GM19035 (cell line): ENCODE results near the gene ANO2.

Experiments used
- ATAC-seq: cut with Tn5 transposase; IDR thresholded peaks from one replicate; pipeline ENCODE4 v1.9.1; 2021; ENCODE audit not compliant: unreplicated experiment

ANO2 gene

GRCh38 chr12:5733916-5734315 is 211.1 kb downstream of the ANO2 start:
- ATAC-seq: no peak

GRCh38 chr12:5733136-5733755 is 211.8 kb downstream of the ANO2 start:
- no peak for ATAC-seq

- no peak for ATAC-seq
Observed at GRCh38 chr12:5730962-5731361, 214.1 kb downstream of the ANO2 start.

GRCh38 chr12:5723711-5724252 is 221.3 kb downstream of the ANO2 start:
- ATAC-seq: no peak

- ATAC-seq: no peak
Observed at GRCh38 chr12:5723071-5723470, 222.0 kb downstream of the ANO2 start.

- no peak for ATAC-seq
Observed at GRCh38 chr12:5720381-5721005, 224.6 kb downstream of the ANO2 start.

- no peak for ATAC-seq
Observed at GRCh38 chr12:5718680-5719079, 226.4 kb downstream of the ANO2 start.

GRCh38 chr12:5718073-5718472 is 227.0 kb downstream of the ANO2 start:
- ATAC-seq: no peak

GRCh38 chr12:5716976-5717375 is 228.1 kb downstream of the ANO2 start:
- ATAC-seq: no peak

GRCh38 chr12:5716201-5716600 is 228.9 kb downstream of the ANO2 start:
- ATAC-seq: no peak

GRCh38 chr12:5715021-5715420 is 230.0 kb downstream of the ANO2 start:
- ATAC-seq: no peak

GRCh38 chr12:5713599-5714081 is 231.4 kb downstream of the ANO2 start:
- ATAC-seq: no peak

GRCh38 chr12:5710260-5710878 is 234.7 kb downstream of the ANO2 start:
- no peak for ATAC-seq

- ATAC-seq: no peak
Observed at GRCh38 chr12:5708371-5708770, 236.7 kb downstream of the ANO2 start.

GRCh38 chr12:5706247-5706646 is 238.8 kb downstream of the ANO2 start:
- no peak for ATAC-seq

GRCh38 chr12:5705791-5706190 is 239.3 kb downstream of the ANO2 start:
- ATAC-seq: no peak

- ATAC-seq: no peak
Observed at GRCh38 chr12:5694759-5695409, 250.2 kb downstream of the ANO2 start.

- ATAC-seq: no peak
Observed at GRCh38 chr12:5692850-5693249, 252.2 kb downstream of the ANO2 start.

- no peak for ATAC-seq
Observed at GRCh38 chr12:5691943-5692342, 253.1 kb downstream of the ANO2 start.

- no peak for ATAC-seq
Observed at GRCh38 chr12:5690240-5690639, 254.8 kb downstream of the ANO2 start.

- ATAC-seq: no peak
Observed at GRCh38 chr12:5689773-5690172, 255.3 kb downstream of the ANO2 start.

- no peak for ATAC-seq
Observed at GRCh38 chr12:5688226-5688625, 256.8 kb downstream of the ANO2 start.
